HCT116 (cell line): ENCODE results near the gene CWC27. TPM values are rescaled to one million over a fixed set of nuclear protein-coding genes. Genes with fewer than 3 reads are reported as not detected.

Source experiments
- ATAC-seq: fragments of 200-7000 bp; cut with Tn5 transposase; 2 replicates; pipeline ENCODE4 v1.9.1; 2020; ENCODE audit warnings: mild to moderate bottlenecking, moderate library complexity
- BruUV-seq: library from RNA; stranded (reverse); fragments of 400-500 nt; replicated peaks from 2 replicates; lab custom pipeline; 2021; lab: Mats Ljungman, UMichigan
- CTCF ChIA-PET: fragments of 300-600 bp; sonication (Branson Sonifier 250); formaldehyde crosslinking; loops from one replicate; lab custom pipeline; 2021; ENCODE audit warnings: antibody characterized with exemption; lab: Charles Lee
- POLR2A ChIA-PET: fragments of 300-600, 350-600 bp; sonication (Branson Sonifier 250); formaldehyde crosslinking; loops from one replicate; lab custom pipeline; 2021; ENCODE audit warnings: antibody characterized with exemption; lab: Charles Lee
- RAD21 ChIA-PET, 2 experiments: fragments of 300-600 bp; sonication (Branson Sonifier 250); formaldehyde crosslinking; loops; one replicate each; lab custom pipeline; 2023; ENCODE audit warnings: low total read pairs in 2 of 2; ENCODE audit not compliant: uncharacterized antibody in 2 of 2, unreplicated experiment in 2 of 2, low non-redundant PET in 1 of 2; lab: Charles Lee
- DNase-seq: peaks from one replicate; pipeline ENCODE4 v3.0.0-alpha.2; 2010; ENCODE audit warnings: low read depth, low spot score
- H2AFZ ChIP-seq: fragments of 200-600 bp; shearing (Covaris generic), sonication (generic); 2 replicates; pipeline ENCODE4 v1.6.1; 2017; ENCODE audit warnings: low read depth, mixed run types, mixed read lengths, antibody characterized with exemption, low read length; ENCODE audit not compliant: poor library complexity, severe bottlenecking
- H3K27ac ChIP-seq: 2 replicates; pipeline ENCODE4 v1.5.1; 2012; ENCODE audit warnings: low read depth, low read length
- H3K27me3 ChIP-seq: fragments of 200-600 bp; sonication (generic); 2 replicates; pipeline ENCODE4 v1.6.1; 2016; ENCODE audit warnings: mixed run types, low read length, mixed read lengths; ENCODE audit not compliant: insufficient read depth
- H3K36me3 ChIP-seq, 2 experiments: fragments of 200-500 bp in 1 of 2; fragments of 200-600 bp in 1 of 2; sonication (Bioruptor generic) in 1 of 2; sonication (generic) in 1 of 2; 2 replicates each; pipeline versions ENCODE4 v1.5.1 to v1.6.1; 2014 to 2016; ENCODE audit warnings: low read length in 2 of 2, inconsistent platforms in 1 of 2, mixed read lengths in 1 of 2, mixed run types in 1 of 2; ENCODE audit not compliant: insufficient read depth in 2 of 2, control insufficient read depth in 1 of 2
- H3K4me1 ChIP-seq, 2 experiments: fragments of 200-600 bp in 1 of 2; sonication (generic) in 1 of 2; 2 replicates each; pipeline versions ENCODE4 v1.5.1 to v1.6.1; 2012 to 2017; ENCODE audit warnings: low read length in 2 of 2, inconsistent platforms in 1 of 2, mild to moderate bottlenecking in 1 of 2, mixed read lengths in 1 of 2, mixed run types in 1 of 2, moderate library complexity in 1 of 2; ENCODE audit not compliant: insufficient read depth in 2 of 2, control insufficient read depth in 1 of 2
- H3K4me2 ChIP-seq: fragments of 200-600 bp; sonication (generic); 2 replicates; pipeline ENCODE4 v1.6.1; 2017; ENCODE audit warnings: mixed run types, low read length, mixed read lengths
- H3K4me3 ChIP-seq, 2 experiments: fragments of 200-600 bp in 1 of 2; sonication (generic) in 1 of 2; replicated peaks in 1 of 2; 2 replicates each; pipeline ENCODE4 v1.5.1; 2011 to 2016; ENCODE audit warnings: low read length in 2 of 2, control low read depth in 1 of 2, low read depth in 1 of 2, mild to moderate bottlenecking in 1 of 2, mixed read lengths in 1 of 2, mixed run types in 1 of 2
- H3K79me2 ChIP-seq: fragments of 200-600 bp; sonication (generic); 2 replicates; pipeline ENCODE4 v1.6.1; 2017; ENCODE audit warnings: mild to moderate bottlenecking, mixed run types, low read length, moderate library complexity, mixed read lengths; ENCODE audit not compliant: insufficient read depth
- H3K9ac ChIP-seq: fragments of 200-600 bp; sonication (generic); 2 replicates; pipeline ENCODE4 v1.6.1; 2016; ENCODE audit warnings: low read length, mixed read lengths
- H3K9me2 ChIP-seq: fragments of 200-600 bp; sonication (generic), shearing (Covaris generic); 2 replicates; pipeline ENCODE4 v1.6.1; 2017; ENCODE audit warnings: mixed run types, mild to moderate bottlenecking, moderate library complexity; ENCODE audit not compliant: insufficient read depth
- H3K9me3 ChIP-seq, 2 experiments: fragments of 200-500 bp in 1 of 2; fragments of 200-600 bp in 1 of 2; sonication (Bioruptor generic) in 1 of 2; sonication (generic) in 1 of 2; 2 replicates each; pipeline ENCODE4 v1.6.1; 2014 to 2017; ENCODE audit warnings: low read length in 2 of 2, mixed read lengths in 2 of 2, inconsistent platforms in 1 of 2, low read depth in 1 of 2, mild to moderate bottlenecking in 1 of 2, mixed run types in 1 of 2, moderate library complexity in 1 of 2; ENCODE audit not compliant: control insufficient read depth in 1 of 2, insufficient read depth in 1 of 2
- H4K20me1 ChIP-seq: fragments of 200-600 bp; sonication (generic), shearing (Covaris generic); 2 replicates; pipeline ENCODE4 v1.6.1; 2017; ENCODE audit warnings: mixed run types, mild to moderate bottlenecking, moderate library complexity; ENCODE audit not compliant: insufficient read depth
- CEBPB ChIP-seq: IDR thresholded peaks from 2 replicates; pipeline ENCODE4 v1.6.1; 2012; ENCODE audit warnings: low read depth
- EGR1 ChIP-seq: IDR thresholded peaks from 2 replicates; pipeline ENCODE4 v1.6.1; 2012; ENCODE audit warnings: low read depth
- EZH2phosphoT487 ChIP-seq: fragments of 200-600 bp; IDR thresholded peaks from 2 replicates; pipeline ENCODE4 v1.6.1; 2018; ENCODE audit warnings: antibody characterized with exemption, borderline replicate concordance
- FOSL1 ChIP-seq: IDR thresholded peaks from 2 replicates; pipeline ENCODE4 v1.6.1; 2012; ENCODE audit warnings: low read depth
- POLR2A ChIP-seq: IDR thresholded peaks from 2 replicates; pipeline ENCODE4 v1.7.0; 2011; ENCODE audit warnings: borderline replicate concordance; ENCODE audit not compliant: insufficient read depth, insufficient read length; ENCODE audit errors: extremely low read depth
- RAD21 ChIP-seq: IDR thresholded peaks from 2 replicates; pipeline ENCODE4 v1.6.1; 2012; ENCODE audit warnings: low read depth, mild to moderate bottlenecking
- SIN3A ChIP-seq: IDR thresholded peaks from 2 replicates; pipeline ENCODE4 v1.6.1; 2012; ENCODE audit warnings: low read depth
- SRF ChIP-seq: IDR thresholded peaks from 2 replicates; pipeline ENCODE4 v1.6.1; 2012; ENCODE audit warnings: low read depth
- YY1 ChIP-seq: IDR thresholded peaks from 2 replicates; pipeline ENCODE4 v1.6.1; 2011; ENCODE audit warnings: low read length, low read depth, moderate library complexity, mild to moderate bottlenecking; ENCODE audit not compliant: insufficient replicate concordance; ENCODE audit errors: extremely low read depth
- ZNF274 ChIP-seq: fragments of 200-500 bp; sonication (Bioruptor generic); IDR thresholded peaks from 2 replicates; pipeline ENCODE4 v1.6.1; 2014; ENCODE audit warnings: mild to moderate bottlenecking, low read depth, low read length, inconsistent platforms
- intact Hi-C: fragments of 100-400 bp; cut with micrococcal nuclease; formaldehyde crosslinking; loops from 2 replicates; pipeline ENCODE4 v1.10.0; 2022
- total RNA-seq: library from RNA; stranded (reverse); gene quantifications from one replicate; pipeline ENCODE4 v1.2.1, GENCODE V29; 2021; ENCODE audit not compliant: unreplicated experiment
- TF ChIP-seq, protein P1 (sequence below): IDR thresholded peaks from 2 replicates; pipeline ENCODE4 v1.6.1; 2012
- TF ChIP-seq, protein P2 (sequence below): IDR thresholded peaks from 2 replicates; pipeline ENCODE4 v1.6.1; 2012
- TF ChIP-seq, protein P3 (sequence below), 3 experiments: fragments of 200-600 bp in 1 of 3; sonication (generic) in 1 of 3; IDR thresholded peaks in 2 of 3; conservative IDR thresholded peaks in 1 of 3; 2 replicates each; pipeline ENCODE4 v1.5.1; 2012 to 2017; ENCODE audit warnings: low read depth in 2 of 3, low read length in 2 of 3, antibody characterized with exemption in 1 of 3, borderline replicate concordance in 1 of 3, control low read depth in 1 of 3, mild to moderate bottlenecking in 1 of 3, mixed read lengths in 1 of 3, mixed run types in 1 of 3, moderate library complexity in 1 of 3; ENCODE audit not compliant: insufficient read depth in 1 of 3

Gene CWC27
- total RNA-seq, 1 experiment from 2014 or later, result 29.1 TPM

DNA sequence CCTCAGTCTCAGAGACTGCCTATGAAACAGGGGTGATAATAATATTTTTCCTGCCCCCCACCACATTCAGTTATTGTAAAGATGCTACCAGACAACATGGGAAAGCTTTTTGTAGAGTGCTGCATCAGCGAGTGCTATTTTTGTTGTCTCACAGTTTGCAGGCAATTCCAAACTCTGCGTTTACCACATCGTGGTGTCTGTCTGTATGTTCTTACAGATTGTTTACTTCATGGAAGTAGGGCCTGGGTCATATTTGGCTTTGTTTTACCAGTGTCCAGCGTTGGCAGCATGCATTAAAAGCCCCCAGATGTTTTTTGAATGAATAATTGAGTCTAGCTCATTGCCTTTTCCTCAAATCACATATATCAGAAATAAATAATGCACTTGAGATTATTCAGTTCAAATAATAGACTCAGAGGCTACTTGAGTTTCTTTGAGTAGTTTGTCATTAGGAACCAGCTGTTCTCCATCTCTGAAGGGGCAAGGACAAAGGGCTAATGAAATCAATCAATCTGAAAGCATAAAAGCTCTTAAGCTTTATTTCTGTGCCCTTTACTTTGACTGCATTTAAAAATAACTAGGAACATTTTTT is 243.7 kb downstream of the CWC27 start:
- no peaks in the 10 kb centered on the region for H3K36me3 ChIP-seq
- ChIA-PET RAD21 (no interaction called here), POLR2A (no interaction called here), CTCF (no interaction called here)
- H3K27ac ChIP-seq, result no peak overlapping the region
- H3K4me3 ChIP-seq, result no peak overlapping the region
- TF ChIP-seq, protein P1, sequence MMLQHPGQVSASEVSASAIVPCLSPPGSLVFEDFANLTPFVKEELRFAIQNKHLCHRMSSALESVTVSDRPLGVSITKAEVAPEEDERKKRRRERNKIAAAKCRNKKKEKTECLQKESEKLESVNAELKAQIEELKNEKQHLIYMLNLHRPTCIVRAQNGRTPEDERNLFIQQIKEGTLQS, result no peak
- TF ChIP-seq RAD21, result no peak
- no peak for TF ChIP-seq CEBPB
- no peak for TF ChIP-seq YY1
- TF ChIP-seq ZNF274, result no peak
- TF ChIP-seq POLR2A, result no peak
- no peak for TF ChIP-seq SRF
- no peak for TF ChIP-seq EGR1
- TF ChIP-seq EZH2phosphoT487, result no peak
- no peak for TF ChIP-seq SIN3A
- TF ChIP-seq, protein P2, sequence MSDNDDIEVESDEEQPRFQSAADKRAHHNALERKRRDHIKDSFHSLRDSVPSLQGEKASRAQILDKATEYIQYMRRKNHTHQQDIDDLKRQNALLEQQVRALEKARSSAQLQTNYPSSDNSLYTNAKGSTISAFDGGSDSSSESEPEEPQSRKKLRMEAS, result no peak
- TF ChIP-seq FOSL1, result no peak
- TF ChIP-seq, protein P3, sequence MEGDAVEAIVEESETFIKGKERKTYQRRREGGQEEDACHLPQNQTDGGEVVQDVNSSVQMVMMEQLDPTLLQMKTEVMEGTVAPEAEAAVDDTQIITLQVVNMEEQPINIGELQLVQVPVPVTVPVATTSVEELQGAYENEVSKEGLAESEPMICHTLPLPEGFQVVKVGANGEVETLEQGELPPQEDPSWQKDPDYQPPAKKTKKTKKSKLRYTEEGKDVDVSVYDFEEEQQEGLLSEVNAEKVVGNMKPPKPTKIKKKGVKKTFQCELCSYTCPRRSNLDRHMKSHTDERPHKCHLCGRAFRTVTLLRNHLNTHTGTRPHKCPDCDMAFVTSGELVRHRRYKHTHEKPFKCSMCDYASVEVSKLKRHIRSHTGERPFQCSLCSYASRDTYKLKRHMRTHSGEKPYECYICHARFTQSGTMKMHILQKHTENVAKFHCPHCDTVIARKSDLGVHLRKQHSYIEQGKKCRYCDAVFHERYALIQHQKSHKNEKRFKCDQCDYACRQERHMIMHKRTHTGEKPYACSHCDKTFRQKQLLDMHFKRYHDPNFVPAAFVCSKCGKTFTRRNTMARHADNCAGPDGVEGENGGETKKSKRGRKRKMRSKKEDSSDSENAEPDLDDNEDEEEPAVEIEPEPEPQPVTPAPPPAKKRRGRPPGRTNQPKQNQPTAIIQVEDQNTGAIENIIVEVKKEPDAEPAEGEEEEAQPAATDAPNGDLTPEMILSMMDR (IDR thresholded peaks at IDR 0.05 in 2 of 3, conservative IDR thresholded peaks at IDR 0.05 in 1 of 3; ENCODE audit: borderline replicate concordance in 1 of 3, insufficient read depth in 1 of 3, low read depth in 2 of 3, low read length in 2 of 3), result no peak
- ATAC-seq (no peak), DNase-seq (no peak)
- no peaks in the 10 kb centered on the region for H3K9me2 ChIP-seq
- no TSS peak for BruUV-seq
- no peaks in the 10 kb centered on the region for H3K27me3 ChIP-seq
- no peak overlapping the region for H3K4me2 ChIP-seq
- no peaks in the 10 kb centered on the region for H3K79me2 ChIP-seq
- intact Hi-C loops, result no loop called here
- no peaks in the 10 kb centered on the region for H3K4me1 ChIP-seq
- no peak overlapping the region for H2AFZ ChIP-seq
- H3K9me3 ChIP-seq, result no peaks in the 10 kb centered on the region
- H4K20me1 ChIP-seq, result no peaks in the 10 kb centered on the region
- H3K9ac ChIP-seq, result no peak overlapping the region
